ENCODE results near the gene HOXC12.

GRCh38 chr12:53955036-53955775 is 503 bp downstream of the HOXC12 start:
- TF ChIP-seq CTCF (conservative IDR thresholded peaks at IDR 0.05), result no peak
- no peak for TF ChIP-seq ZFX (IDR thresholded peaks at IDR 0.05)
